B cell (primary cell): ENCODE results near the gene CD244. TPM values are rescaled to one million over a fixed set of nuclear protein-coding genes. Genes with fewer than 3 reads are reported as not detected.
"Not testable (repeated sequence)": the region's sequence is repeated elsewhere in the genome, so short reads cannot be mapped to it uniquely, and the experiment has no call there.

Experiments
- ATAC-seq: fragments of 200-7000 bp; cut with Tn5 transposase; one replicate; pipeline ENCODE4 v1.10.0; 2021; ENCODE audit warnings: low read depth, mild to moderate bottlenecking, moderate number of reproducible peaks, moderate library complexity
- CTCF ChIA-PET: fragments of 350-600 bp; sonication (Branson Sonifier 250); formaldehyde crosslinking; loops from one replicate; lab custom pipeline; 2021; ENCODE audit warnings: antibody characterized with exemption, inconsistent platforms; lab: Charles Lee
- POLR2A ChIA-PET: fragments of 350-600 bp; sonication (Branson Sonifier 250); formaldehyde crosslinking; loops from one replicate; lab custom pipeline; 2021; ENCODE audit warnings: antibody characterized with exemption; lab: Charles Lee
- DNase-seq: peaks from one replicate; pipeline ENCODE4 v3.0.0; 2013
- H2AFZ ChIP-seq: 2 replicates; pipeline ENCODE4 v1.6.1; 2012; ENCODE audit warnings: mild to moderate bottlenecking, low read depth, low read length; ENCODE audit not compliant: insufficient read depth, poor library complexity, severe bottlenecking
- H3K27ac ChIP-seq, 2 donors: 1 replicate in 1 of 2; 2 replicates in 1 of 2; pipeline ENCODE4 v1.5.1; 2012 to 2013; ENCODE audit warnings: low read length in 2 of 2, mild to moderate bottlenecking in 2 of 2, moderate library complexity in 1 of 2
- H3K27me3 ChIP-seq, 4 experiments: fragments of 200-600 bp in 1 of 4; sonication (generic) in 1 of 4; replicated peaks in 1 of 4; 1 replicate in 2 of 4; 2 replicates in 2 of 4; pipeline versions ENCODE4 v1.6.1 to v1.7.0; 2013 to 2016; ENCODE audit warnings: low read length in 3 of 4, mild to moderate bottlenecking in 2 of 4, mixed read lengths in 1 of 4, moderate library complexity in 1 of 4; ENCODE audit not compliant: insufficient read depth in 4 of 4, control insufficient read depth in 3 of 4; ENCODE audit errors: control extremely low read depth in 1 of 4
- H3K36me3 ChIP-seq, 2 experiments: replicated peaks in 1 of 2; 1 replicate in 1 of 2; 2 replicates in 1 of 2; pipeline versions ENCODE4 v1.6.1 to v1.7.1; 2013; ENCODE audit warnings: low read length in 1 of 2; ENCODE audit not compliant: insufficient read depth in 2 of 2, control insufficient read depth in 1 of 2; ENCODE audit errors: control extremely low read depth in 1 of 2, extremely low read depth in 1 of 2
- H3K4me1 ChIP-seq, 2 donors: fragments of 200-600 bp in 1 of 2; sonication (generic) in 1 of 2; 1 replicate in 1 of 2; 2 replicates in 1 of 2; pipeline versions ENCODE4 v1.5.1 to v1.6.1; 2013 to 2017; ENCODE audit warnings: low read length in 2 of 2; ENCODE audit not compliant: control insufficient read depth in 2 of 2, insufficient read depth in 2 of 2
- H3K4me2 ChIP-seq: replicated peaks from 2 replicates; pipeline ENCODE3; 2012; ENCODE audit warnings: mild to moderate bottlenecking, low read depth, low read length; ENCODE audit not compliant: poor library complexity, severe bottlenecking
- H3K4me3 ChIP-seq, 5 experiments: fragments of 200-600 bp in 1 of 5; sonication (generic) in 1 of 5; 1 replicate in 3 of 5; 2 replicates in 2 of 5; pipeline versions ENCODE4 v1.5.1 to v1.7.0; 2011 to 2016; ENCODE audit warnings: low read length in 4 of 5, mild to moderate bottlenecking in 4 of 5, low read depth in 2 of 5, control low read depth in 1 of 5, moderate library complexity in 1 of 5; ENCODE audit not compliant: insufficient read depth in 1 of 5; ENCODE audit errors: control extremely low read depth in 1 of 5, extremely low read depth in 1 of 5
- H3K79me2 ChIP-seq: fragments of 200-600 bp; sonication (generic); one replicate; pipeline ENCODE4 v1.6.0; 2016; ENCODE audit warnings: low read length; ENCODE audit not compliant: control insufficient read depth, insufficient read depth
- H3K9ac ChIP-seq: fragments of 200-600 bp; sonication (generic); 2 replicates; pipeline ENCODE4 v1.6.1; 2017; ENCODE audit warnings: mild to moderate bottlenecking, low read length, moderate library complexity
- H3K9me3 ChIP-seq, 3 donors: one replicate each; pipeline versions ENCODE4 v1.6.1 to v1.7.1; 2013; ENCODE audit warnings: low read length in 2 of 3; ENCODE audit not compliant: control insufficient read depth in 2 of 3, insufficient read depth in 1 of 3; ENCODE audit errors: control extremely low read depth in 1 of 3
- H4K20me1 ChIP-seq: 2 replicates; pipeline ENCODE4 v1.6.0; 2012; ENCODE audit warnings: mild to moderate bottlenecking, low read length; ENCODE audit not compliant: insufficient read depth, control insufficient read depth, poor library complexity, severe bottlenecking
- H3K27ac Mint-ChIP-seq: one replicate; pipeline ENCODE4 v1.8.0; 2021; ENCODE audit warnings: mixed read lengths
- H3K27me3 Mint-ChIP-seq: one replicate; pipeline ENCODE4 v1.8.0; 2021; ENCODE audit warnings: mixed read lengths
- H3K4me1 Mint-ChIP-seq: one replicate; pipeline ENCODE4 v1.8.0; 2021; ENCODE audit warnings: mixed read lengths
- H3K4me3 Mint-ChIP-seq: one replicate; pipeline ENCODE4 v1.8.0; 2021; ENCODE audit warnings: mixed read lengths
- H3K9me3 Mint-ChIP-seq: one replicate; pipeline ENCODE4 v1.8.0; 2022; ENCODE audit warnings: mixed read lengths; ENCODE audit not compliant: insufficient read depth
- CTCF ChIP-seq: fragments of 200-600 bp; IDR thresholded peaks from one replicate; pipeline ENCODE4 v1.8.0; 2022; ENCODE audit warnings: antibody characterized with exemption, mild to moderate bottlenecking
- EZH2 ChIP-seq: IDR thresholded peaks from 2 replicates; pipeline ENCODE4 v1.6.1; 2012; ENCODE audit warnings: borderline replicate concordance, low read depth, mild to moderate bottlenecking, moderate library complexity, low read length; ENCODE audit not compliant: insufficient read depth, poor library complexity, severe bottlenecking
- WGBS: methylation state at CpG from one replicate; pipeline ENCODE4 v1.1.5; 2013; ENCODE audit warnings: missing lambda C conversion rate; ENCODE audit not compliant: insufficient coverage; 5-methylcytosine and 5-hydroxymethylcytosine counted together
- intact Hi-C: fragments of 100-400 bp; cut with micrococcal nuclease; formaldehyde crosslinking; loops from one replicate; pipeline ENCODE4 v1.10.0; 2022
- polyA plus RNA-seq: library from polyadenylated mRNA; depleted of rRNA; stranded (reverse); fragments of >200 nt; gene quantifications from 2 replicates; pipeline ENCODE4 v1.2.3, GENCODE V29; 2012
- total RNA-seq, 2 donors: library from RNA; stranded (reverse); fragments of 120-200 nt in 1 of 2; gene quantifications; 1 replicate in 1 of 2; 2 replicates in 1 of 2; pipeline versions ENCODE4 v1.2.3 to v1.2.4, GENCODE V29; 2013 to 2022

Gene CD244
- total and polyA plus RNA-seq, 2 donors (not counting 1 experiment from before 2014, with no cell fraction given), result 0.31 TPM; not detected in 1

DNA sequence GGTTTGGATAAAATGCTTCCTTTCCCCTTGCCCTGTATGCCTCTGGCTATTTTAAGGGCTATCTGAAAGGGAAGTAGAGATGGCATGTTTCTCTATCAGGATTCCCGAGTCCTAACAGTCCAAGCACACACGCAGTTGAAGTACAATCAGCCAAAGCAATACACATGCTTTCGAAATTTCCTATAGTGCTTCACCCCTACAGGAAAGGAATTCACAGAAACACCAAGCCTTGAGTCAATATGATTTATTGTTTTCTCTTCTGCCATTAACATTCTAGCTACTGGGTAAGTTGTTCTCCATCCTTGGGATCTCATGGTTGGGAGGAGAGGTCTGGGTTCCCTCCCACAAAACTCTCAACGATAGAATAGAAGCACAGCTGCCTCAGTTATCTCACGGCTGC is 13.6 kb upstream of the CD244 start:
- DNase-seq, result no peak
- CTCF ChIA-PET, result interaction anchor here (1.1 to 1.5 kb wide), 2 partner anchors 12 to 32 kb away, joined by 3 read pairs; no protein-coding TSS in a partner anchor
- no peak for ATAC-seq
- intact Hi-C loops, result no loop called here
- Histone ChIP-seq H3K4me1 (no peaks in the 10 kb centered on the region), H3K27ac (no peak overlapping the region), H3K36me3 (no peaks in the 10 kb centered on the region), H3K4me3 (no peak overlapping the region), H3K9ac (no peak overlapping the region), H2AFZ (no peak overlapping the region), H3K9me3 (no peaks in the 10 kb centered on the region), H3K4me2 (no peak overlapping the region), H3K79me2 (no peaks in the 10 kb centered on the region), H4K20me1 (no peaks in the 10 kb centered on the region), H3K27me3 (no peaks in the 10 kb centered on the region)
- TF ChIP-seq EZH2, result no peak
- no peak for TF ChIP-seq CTCF
- H3K27me3 Mint-ChIP-seq, result peaks cover 6% of the 10 kb centered on the region
- H3K4me1 Mint-ChIP-seq, result peaks cover 10% of the 10 kb centered on the region
- H3K27ac Mint-ChIP-seq, result no peak overlapping the region
- WGBS, result no CpG with 5 or more reads among the region's 5 CpGs
- POLR2A ChIA-PET, result no interaction called here
- no peak overlapping the region for H3K4me3 Mint-ChIP-seq
- no peaks in the 10 kb centered on the region for H3K9me3 Mint-ChIP-seq

DNA sequence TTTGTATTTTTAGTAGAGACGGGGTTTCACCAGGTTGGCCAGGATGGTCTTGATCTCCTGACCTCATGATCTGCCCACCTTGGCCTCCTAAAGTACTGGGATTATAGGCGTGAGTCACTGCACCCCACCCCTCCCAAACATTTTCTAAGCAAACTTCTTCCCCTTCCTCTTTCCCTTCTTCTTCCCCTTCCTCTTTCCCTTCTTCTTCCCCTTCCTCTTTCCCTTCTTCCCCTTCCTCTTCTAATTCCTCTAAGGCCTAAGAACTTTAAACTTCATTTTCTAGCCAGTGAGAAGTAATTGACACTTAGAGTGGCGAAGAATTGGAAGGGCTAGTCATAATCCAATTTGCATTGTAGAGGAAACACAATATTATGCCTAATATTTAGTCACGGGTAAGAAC is 12.9 kb upstream of the CD244 start:
- H3K4me3 Mint-ChIP-seq, H2AFZ ChIP-seq, H3K4me2 ChIP-seq, DNase-seq, H3K27me3 Mint-ChIP-seq, H3K27ac ChIP-seq, H3K9me3 Mint-ChIP-seq, H3K9ac ChIP-seq, H3K4me1 ChIP-seq, H3K4me3 ChIP-seq, H3K79me2 ChIP-seq, POLR2A ChIA-PET, intact Hi-C loops, ATAC-seq, H3K36me3 ChIP-seq, H4K20me1 ChIP-seq, H3K9me3 ChIP-seq, H3K27ac Mint-ChIP-seq, H3K27me3 ChIP-seq: not testable (repeated sequence)
- WGBS, result 100% methylated on average over 1 of the region's 4 CpGs
- CTCF ChIA-PET, result interaction anchor here (1.6 kb wide), 1 partner anchor 38 kb away, joined by 5 read pairs; no protein-coding TSS in a partner anchor
- H3K4me1 Mint-ChIP-seq, result peaks cover 10% of the 10 kb centered on the region
